ENCODE results near the gene RAB41. TPM values are rescaled to one million over a fixed set of nuclear protein-coding genes. Genes with fewer than 3 reads are reported as not detected.
A peak's percentile ranks its signal among the peaks of the same experiment; 100 is the strongest.

Gene RAB41
- total RNA-seq, 1 experiment from 2014 or later = not detected

GRCh38 chrX:70279081-70279480 is 2.9 kb upstream of the RAB41 start:
- CTCF ChIA-PET = no interaction called here

GRCh38 chrX:70280573-70280972 is 1.4 kb upstream of the RAB41 start:
- in situ Hi-C loops (cut with HindIII; ENCODE audit: low pct_unique_long_range_greater_than_20kb, low sequenced_read_pairs) = no loop called here
- Histone ChIP-seq H3K36me3 (ENCODE audit: control insufficient read depth, insufficient read depth, low read length) (no peaks in the 10 kb centered on the region), H3K9me3 (ENCODE audit: control insufficient read depth, insufficient read depth, low read depth, low read length) (no peaks in the 10 kb centered on the region), H3K27me3 (ENCODE audit: control insufficient read depth, insufficient read depth, low read length) (no peaks in the 10 kb centered on the region), H3K4me3 (ENCODE audit: low read depth in 2 of 2, low read length in 2 of 2) (no peak overlapping the region), H3K4me1 (ENCODE audit: control insufficient read depth, insufficient read depth, low read length) (no peaks in the 10 kb centered on the region), H3K27ac (ENCODE audit: low read length) (no peak overlapping the region)
- DNase-seq (ENCODE audit: low read depth, low spot score) (no peak), ATAC-seq (no peak)
- ChIA-PET CTCF (no interaction called here), POLR2A (no interaction called here)
- intact Hi-C loops (cut with micrococcal nuclease; ENCODE audit: unreplicated experiment) = no loop called here
- no peak for TF ChIP-seq TCF7L2 (IDR thresholded peaks at IDR 0.05; ENCODE audit: low read depth, low read length)
- TF ChIP-seq CTCF (IDR thresholded peaks at IDR 0.05) = no peak
- peak; percentile 29 to 51; a peak in 1 of 4 replicates for TF ChIP-seq REST (IDR thresholded peaks at IDR 0.05; ENCODE audit: insufficient read depth in 1 of 2, low read depth in 2 of 2, low read length in 1 of 2)
- BruUV-seq (replicated peaks) = no TSS peak

More at GRCh38 chrX:70279081-70279480, 2.9 kb upstream of the RAB41 start:
- no peaks in the 10 kb centered on the region for H3K4me1 ChIP-seq (ENCODE audit: control insufficient read depth, insufficient read depth, low read length)
- no peaks in the 10 kb centered on the region for H3K27me3 ChIP-seq (ENCODE audit: control insufficient read depth, insufficient read depth, low read length)
- H3K4me3 ChIP-seq (ENCODE audit: low read depth in 2 of 2, low read length in 2 of 2) = no peak overlapping the region
- ATAC-seq (no peak), DNase-seq (ENCODE audit: low read depth, low spot score) (no peak)
- BruUV-seq (replicated peaks) = no TSS peak
- H3K9me3 ChIP-seq (ENCODE audit: control insufficient read depth, insufficient read depth, low read depth, low read length) = no peaks in the 10 kb centered on the region
- intact Hi-C loops (cut with micrococcal nuclease; ENCODE audit: unreplicated experiment) = no loop called here
- no peaks in the 10 kb centered on the region for H3K36me3 ChIP-seq (ENCODE audit: control insufficient read depth, insufficient read depth, low read length)
- in situ Hi-C loops (cut with HindIII; ENCODE audit: low pct_unique_long_range_greater_than_20kb, low sequenced_read_pairs) = no loop called here
- no peak for TF ChIP-seq TCF7L2 (IDR thresholded peaks at IDR 0.05; ENCODE audit: low read depth, low read length)
- TF ChIP-seq SIN3A (IDR thresholded peaks at IDR 0.05; ENCODE audit: borderline replicate concordance, insufficient read depth, low read depth, low read length) = no peak
- POLR2A ChIA-PET = no interaction called here
- H3K27ac ChIP-seq (ENCODE audit: low read length) = no peak overlapping the region

- POLR2A ChIA-PET = no interaction called here
- intact Hi-C loops (cut with micrococcal nuclease; ENCODE audit: unreplicated experiment) = no loop called here
- no peaks in the 10 kb centered on the region for H3K9me3 ChIP-seq (ENCODE audit: control insufficient read depth, insufficient read depth, low read depth, low read length)
- H3K27me3 ChIP-seq (ENCODE audit: control insufficient read depth, insufficient read depth, low read length) = no peaks in the 10 kb centered on the region
- no peak for TF ChIP-seq POLR2AphosphoS5 (IDR thresholded peaks at IDR 0.05; ENCODE audit: low read depth, low read length)
- TF ChIP-seq CTCF (IDR thresholded peaks at IDR 0.05) = no peak
- no peak for TF ChIP-seq SIN3A (IDR thresholded peaks at IDR 0.05; ENCODE audit: borderline replicate concordance, insufficient read depth, low read depth, low read length)
- no peak for TF ChIP-seq REST (IDR thresholded peaks at IDR 0.05; ENCODE audit: insufficient read depth in 1 of 2, low read depth in 2 of 2, low read length in 1 of 2)
- no peak for TF ChIP-seq TCF7L2 (IDR thresholded peaks at IDR 0.05; ENCODE audit: low read depth, low read length)
- H3K36me3 ChIP-seq (ENCODE audit: control insufficient read depth, insufficient read depth, low read length) = peaks cover 7% of the 10 kb centered on the region; the same call in 1 of the 2 replicates
- DNase-seq (ENCODE audit: low read depth, low spot score) = no peak
- peaks cover 19% of the 10 kb centered on the region for H3K4me1 ChIP-seq (ENCODE audit: control insufficient read depth, insufficient read depth, low read length)
- CTCF ChIA-PET = no interaction called here
- BruUV-seq (replicated peaks) = TSS peak; percentile 89
- ATAC-seq = no peak; the same call in 1 of the 2 replicates
- peak overlapping the region; percentile 86 to 90 for H3K4me3 ChIP-seq (ENCODE audit: low read depth in 2 of 2, low read length in 2 of 2)
- peak overlapping the region; percentile 74 for H3K27ac ChIP-seq (ENCODE audit: low read length)
- in situ Hi-C loops (cut with HindIII; ENCODE audit: low pct_unique_long_range_greater_than_20kb, low sequenced_read_pairs) = no loop called here
Measured at GRCh38 chrX:70289168-70289792, 7.3 kb downstream of the RAB41 start.

All from Panc1 (cell line).